H9 (cell line): ENCODE results near the gene CWC25. TPM values are rescaled to one million over a fixed set of nuclear protein-coding genes. Genes with fewer than 3 reads are reported as not detected.

Source experiments
- DNase-seq: peaks from one replicate; pipeline ENCODE4 v3.0.0-alpha.2; 2017
- H2AFZ ChIP-seq: one replicate; pipeline ENCODE4 v1.6.1; 2013; ENCODE audit warnings: mild to moderate bottlenecking, low read length, control low read depth, moderate library complexity
- H2AK5ac ChIP-seq: 2 replicates; pipeline ENCODE4 v1.6.1; 2013; ENCODE audit warnings: low read length, control low read depth, mixed read lengths; ENCODE audit not compliant: insufficient read length
- H2BK120ac ChIP-seq: one replicate; pipeline ENCODE4 v1.6.1; 2013; ENCODE audit warnings: low read depth, mild to moderate bottlenecking, low read length, control low read depth, inconsistent platforms; ENCODE audit not compliant: poor library complexity, severe bottlenecking
- H2BK12ac ChIP-seq: 2 replicates; pipeline ENCODE4 v1.6.1; 2013; ENCODE audit warnings: low read length, control low read depth, mixed read lengths, low read depth; ENCODE audit not compliant: insufficient read length
- H2BK15ac ChIP-seq: 2 replicates; pipeline ENCODE4 v1.6.1; 2013; ENCODE audit warnings: low read depth, low read length, control low read depth
- H2BK20ac ChIP-seq: one replicate; pipeline ENCODE4 v1.6.1; 2013; ENCODE audit warnings: low read depth, mild to moderate bottlenecking, low read length, control low read depth, inconsistent platforms; ENCODE audit not compliant: poor library complexity, severe bottlenecking
- H2BK5ac ChIP-seq: 2 replicates; pipeline ENCODE4 v1.6.1; 2013; ENCODE audit warnings: low read length, control low read depth, mixed read lengths; ENCODE audit not compliant: insufficient read length
- H3K14ac ChIP-seq: 2 replicates; pipeline ENCODE4 v1.6.1; 2013; ENCODE audit warnings: low read length, control low read depth; ENCODE audit not compliant: insufficient read depth
- H3K18ac ChIP-seq: 2 replicates; pipeline ENCODE4 v1.6.1; 2013; ENCODE audit warnings: low read depth, mild to moderate bottlenecking, mixed read lengths, low read length, control low read depth; ENCODE audit not compliant: insufficient read length
- H3K23ac ChIP-seq: 2 replicates; pipeline ENCODE4 v1.6.1; 2013; ENCODE audit warnings: low read length, control low read depth, mixed read lengths, low read depth; ENCODE audit not compliant: insufficient read length
- H3K23me2 ChIP-seq: 2 replicates; pipeline ENCODE4 v1.6.1; 2013; ENCODE audit warnings: low read depth, mild to moderate bottlenecking, mixed read lengths, low read length, control low read depth; ENCODE audit not compliant: insufficient read length, poor library complexity, severe bottlenecking
- H3K27ac ChIP-seq: 2 replicates; pipeline ENCODE4 v1.5.1; 2013; ENCODE audit warnings: low read length, control low read depth, mixed read lengths, low read depth; ENCODE audit not compliant: insufficient read length
- H3K27me3 ChIP-seq: 2 replicates; pipeline ENCODE4 v1.6.1; 2013; ENCODE audit warnings: low read length, control low read depth, inconsistent platforms; ENCODE audit not compliant: insufficient read depth
- H3K4ac ChIP-seq: 2 replicates; pipeline ENCODE4 v1.6.1; 2013; ENCODE audit warnings: low read depth, mild to moderate bottlenecking, control low read depth, inconsistent platforms, low read length, moderate library complexity
- H3K4me1 ChIP-seq: 2 replicates; pipeline ENCODE4 v1.6.1; 2013; ENCODE audit warnings: low read length, control low read depth, inconsistent platforms; ENCODE audit not compliant: insufficient read depth
- H3K4me2 ChIP-seq: 2 replicates; pipeline ENCODE4 v1.6.1; 2013; ENCODE audit warnings: low read length, control low read depth, mixed read lengths; ENCODE audit not compliant: insufficient read length, insufficient read depth
- H3K56ac ChIP-seq: 2 replicates; pipeline ENCODE4 v1.6.1; 2013; ENCODE audit warnings: low read depth, mild to moderate bottlenecking, mixed read lengths, low read length, control low read depth; ENCODE audit not compliant: insufficient read length
- H3K79me1 ChIP-seq: 2 replicates; pipeline ENCODE4 v1.6.1; 2013; ENCODE audit warnings: low read depth, mild to moderate bottlenecking, moderate library complexity, low read length, control low read depth, inconsistent platforms; ENCODE audit not compliant: insufficient read depth, poor library complexity, severe bottlenecking
- H3K79me2 ChIP-seq: 2 replicates; pipeline ENCODE4 v1.6.1; 2013; ENCODE audit warnings: low read length, control low read depth, inconsistent platforms; ENCODE audit not compliant: insufficient read depth
- H3K9ac ChIP-seq: 2 replicates; pipeline ENCODE4 v1.6.1; 2013; ENCODE audit warnings: low read length, control low read depth, mixed read lengths; ENCODE audit not compliant: insufficient read length; ENCODE audit errors: extremely low read depth
- H3K9me3 ChIP-seq: one replicate; pipeline ENCODE4 v1.6.1; 2013; ENCODE audit warnings: low read depth, low read length, inconsistent platforms; ENCODE audit not compliant: control insufficient read depth
- H3T11ph ChIP-seq: one replicate; pipeline ENCODE4 v1.6.1; 2013; ENCODE audit warnings: mild to moderate bottlenecking, low read length, control low read depth, inconsistent platforms
- H4K20me1 ChIP-seq: one replicate; pipeline ENCODE4 v1.6.1; 2013; ENCODE audit not compliant: control insufficient read depth, insufficient read length, insufficient read depth
- H4K5ac ChIP-seq: 2 replicates; pipeline ENCODE4 v1.6.1; 2013; ENCODE audit warnings: low read depth, mild to moderate bottlenecking, mixed read lengths, low read length, control low read depth; ENCODE audit not compliant: insufficient read length
- H4K8ac ChIP-seq: replicated peaks from 2 replicates; pipeline ENCODE4 v1.6.1; 2013; ENCODE audit warnings: low read length, control low read depth, mixed read lengths, low read depth; ENCODE audit not compliant: insufficient read length
- H4K91ac ChIP-seq: 2 replicates; pipeline ENCODE4 v1.6.1; 2013; ENCODE audit warnings: low read depth, mild to moderate bottlenecking, moderate library complexity, mixed read lengths, low read length, control low read depth; ENCODE audit not compliant: insufficient read length
- H3K27ac Mint-ChIP-seq, 3 experiments: 2 replicates in 2 of 3; 3 replicates in 1 of 3; pipeline ENCODE4 v1.8.0; 2020 to 2021; ENCODE audit warnings: mixed read lengths in 3 of 3, mild to moderate bottlenecking in 1 of 3, moderate library complexity in 1 of 3
- H3K27me3 Mint-ChIP-seq: 2 replicates; pipeline ENCODE4 v1.8.0; 2021; ENCODE audit warnings: low read depth, mild to moderate bottlenecking, moderate library complexity, mixed read lengths
- H3K36me3 Mint-ChIP-seq, 3 experiments: 2 replicates in 2 of 3; 3 replicates in 1 of 3; pipeline ENCODE4 v1.8.0; 2020 to 2021; ENCODE audit warnings: low read depth in 3 of 3, mixed read lengths in 3 of 3; ENCODE audit not compliant: insufficient read depth in 1 of 3
- H3K4me1 Mint-ChIP-seq, 2 experiments: 2 replicates each; pipeline ENCODE4 v1.8.0; 2020; ENCODE audit warnings: mixed read lengths in 2 of 2
- H3K4me3 Mint-ChIP-seq, 2 experiments: 2 replicates in 1 of 2; 3 replicates in 1 of 2; pipeline ENCODE4 v1.8.0; 2020 to 2021; ENCODE audit warnings: mild to moderate bottlenecking in 2 of 2, mixed read lengths in 2 of 2, moderate library complexity in 1 of 2
- H3K9me3 Mint-ChIP-seq, 2 experiments: 2 replicates in 1 of 2; 3 replicates in 1 of 2; pipeline ENCODE4 v1.8.0; 2020; ENCODE audit warnings: mild to moderate bottlenecking in 2 of 2, mixed read lengths in 2 of 2, moderate library complexity in 1 of 2
- CTCF ChIP-seq: fragments of 200-600 bp; sonication (generic); conservative IDR thresholded peaks from 3 replicates; pipeline ENCODE4 v1.8.0; 2021; ENCODE audit warnings: antibody characterized with exemption, mild to moderate bottlenecking
- WGBS: extraction: QIAGEN DNeasy Blood & Tissue Kit; methylation state at CpG from one replicate; pipeline ENCODE4 v1.1.7; 2013; ENCODE audit warnings: missing lambda C conversion rate, low lambda C conversion rate, mixed read lengths; ENCODE audit not compliant: insufficient read length; ENCODE audit errors: extremely low coverage; 5-methylcytosine and 5-hydroxymethylcytosine counted together
- total RNA-seq: library from RNA; stranded (reverse); gene quantifications from 2 replicates; pipeline ENCODE4 v1.2.1, GENCODE V29; 2021

Gene CWC25
- total RNA-seq, 1 experiment from 2014 or later, result 15.9 TPM

- H3K4ac ChIP-seq, result no peak within 1 kb of the TSS
- H2BK5ac ChIP-seq, result no peak within 1 kb of the TSS
- no peak within 1 kb of the TSS for H2BK12ac ChIP-seq
- peak within 1 kb of the TSS; percentile 74 for H3K14ac ChIP-seq
- no peak within 1 kb of the TSS for H3T11ph ChIP-seq
- no peaks in the 10 kb centered on the region for H3K79me1 ChIP-seq
- H3K79me2 ChIP-seq, result 0 out of 2 replicates have a peak, but pooled peaks cover 2% of the 10 kb centered on the region
- H2BK120ac ChIP-seq, result no peak within 1 kb of the TSS
- H2BK20ac ChIP-seq, result no peak within 1 kb of the TSS
- DNase-seq, result peak; percentile 100
- no peak within 1 kb of the TSS for H2BK15ac ChIP-seq
- Mint-ChIP-seq H3K27me3 (peaks cover 11% of the 10 kb centered on the region), H3K9me3 (peaks cover 0 to 3% of the 10 kb centered on the region in 2 experiments; a peak in 2 of 5 replicates), H3K27ac (peak within 1 kb of the TSS; percentile 88 to 98 (median 98)), H3K4me1 (peaks cover 20% of the 10 kb centered on the region in 2 experiments), H3K4me3 (peak within 1 kb of the TSS; percentile 97), H3K36me3 (peaks cover 17 to 28% (median 25%) of the 10 kb centered on the region in 3 experiments)
- no peak within 1 kb of the TSS for H4K5ac ChIP-seq
- no peak within 1 kb of the TSS for H4K8ac ChIP-seq
- H3K4me1 ChIP-seq, result no peaks in the 10 kb centered on the region
- H2AK5ac ChIP-seq, result no peak within 1 kb of the TSS
- peak within 1 kb of the TSS; percentile 98 for H3K4me2 ChIP-seq
- H3K27ac ChIP-seq, result no peak within 1 kb of the TSS
- no peak for TF ChIP-seq CTCF
- no peak within 1 kb of the TSS for H3K56ac ChIP-seq
- H2AFZ ChIP-seq, result no peak within 1 kb of the TSS
- no peaks in the 10 kb centered on the region for H3K27me3 ChIP-seq
- H4K20me1 ChIP-seq, result no peaks in the 10 kb centered on the region
- H3K9me3 ChIP-seq, result no peaks in the 10 kb centered on the region
- peak within 1 kb of the TSS; percentile 68 for H3K18ac ChIP-seq
- H4K91ac ChIP-seq, result no peak within 1 kb of the TSS
- WGBS, result no CpG with 5 or more reads among the region's 44 CpGs
- peak within 1 kb of the TSS; percentile 83 for H3K9ac ChIP-seq
- no peak within 1 kb of the TSS for H3K23ac ChIP-seq
- peaks cover 29% of the 10 kb centered on the region for H3K23me2 ChIP-seq
Measured at GRCh38 chr17:38752308-38753070, 72.6 kb downstream of the CWC25 start, which contains the start of gene PSMB3. TSS of gene PSMB3 (plus strand) at chr17:38752741. CDS start at chr17:38752827, 86 bp downstream.
